Esophagus squamous epithelium (tissue), 4 donors: ENCODE results near the gene TUBB2B.

Experiments
- CTCF ChIP-seq, 6 experiments: fragments of 450-650 bp in 4 of 6; fragments of 200-600 bp in 2 of 6; sonication (generic) in 2 of 6; IDR thresholded peaks; one replicate each; pipeline ENCODE4 v1.5.1; 2016 to 2019; ENCODE audit warnings: antibody characterized with exemption in 6 of 6, mild to moderate bottlenecking in 4 of 6, moderate library complexity in 4 of 6
- POLR2A ChIP-seq, 4 donors: fragments of 450-650 bp; IDR thresholded peaks; one replicate each; pipeline ENCODE4 v1.6.1; 2017; ENCODE audit warnings: antibody characterized with exemption in 4 of 4, mild to moderate bottlenecking in 4 of 4, moderate library complexity in 3 of 4

- TF ChIP-seq CTCF (IDR thresholded peaks at IDR 0.05) (peak in 1 of 6 experiments; percentile 12), POLR2A (IDR thresholded peaks at IDR 0.05) (no peak)
These were observed 32.1 kb upstream of the TUBB2B start for GRCh38 chr6:3259491-3259958.
